RWPE2 (cell line): ENCODE data around the gene ADRA2C.
A peak's percentile ranks its signal among the peaks of the same experiment; 100 is the strongest.

Experiments used
- ATAC-seq: fragments of 200-7000 bp; cut with Tn5 transposase; 3 replicates; pipeline ENCODE4 v1.9.1; 2021; ENCODE audit warnings: low read depth
- DNase-seq: peaks from one replicate; pipeline ENCODE4 v3.0.0-alpha.2; 2020; ENCODE audit warnings: low spot score
- H3K27ac ChIP-seq: fragments of 450-650 bp; 2 replicates; pipeline ENCODE4 v1.5.1; 2017; ENCODE audit warnings: mild to moderate bottlenecking; ENCODE audit not compliant: poor library complexity, severe bottlenecking
- H3K27me3 ChIP-seq: fragments of 250-450 bp; sonication (Bioruptor Pico); 2 replicates; pipeline ENCODE4 v1.5.1; 2021; ENCODE audit warnings: mild to moderate bottlenecking, moderate library complexity; ENCODE audit not compliant: insufficient read depth, poor library complexity, severe bottlenecking
- H3K36me3 ChIP-seq: fragments of 250-450 bp; sonication (Bioruptor Pico); 2 replicates; pipeline ENCODE4 v1.5.1; 2020; ENCODE audit warnings: low read depth, mild to moderate bottlenecking, moderate library complexity
- H3K4me1 ChIP-seq: fragments of 250-450 bp; sonication (Bioruptor Pico); 2 replicates; pipeline ENCODE4 v1.5.1; 2021; ENCODE audit warnings: mild to moderate bottlenecking, moderate library complexity; ENCODE audit not compliant: insufficient read depth, poor library complexity, severe bottlenecking
- H3K4me3 ChIP-seq: fragments of 250-450 bp; sonication (Bioruptor Pico); 2 replicates; pipeline ENCODE4 v1.5.1; 2021; ENCODE audit warnings: mild to moderate bottlenecking, moderate library complexity; ENCODE audit not compliant: severe bottlenecking
- H3K9me3 ChIP-seq: fragments of 250-450 bp; sonication (Bioruptor Pico); 2 replicates; pipeline ENCODE4 v1.5.1; 2021; ENCODE audit warnings: mild to moderate bottlenecking, moderate library complexity; ENCODE audit not compliant: severe bottlenecking
- CTCF ChIP-seq: fragments of 450-650 bp; IDR thresholded peaks from one replicate; pipeline ENCODE4 v1.5.1; 2017; ENCODE audit warnings: mild to moderate bottlenecking, moderate library complexity; ENCODE audit not compliant: poor library complexity, severe bottlenecking

The ADRA2C gene

GRCh38 chr4:3745886-3746656 lies 20.1 kb upstream of the ADRA2C start:
- H3K4me1 ChIP-seq = no peaks in the 10 kb centered on the region
- no peaks in the 10 kb centered on the region for H3K36me3 ChIP-seq
- peaks cover 3% of the 10 kb centered on the region for H3K9me3 ChIP-seq
- H3K27ac ChIP-seq = no peak overlapping the region
- no peak for TF ChIP-seq CTCF
- no peak overlapping the region for H3K4me3 ChIP-seq
- H3K27me3 ChIP-seq = peaks cover 58% of the 10 kb centered on the region
- DNase-seq (no peak), ATAC-seq (peak; percentile 54; the same call in 1 of the 3 replicates)

GRCh38 chr4:3746701-3747580 lies 19.2 kb upstream of the ADRA2C start:
- no peak overlapping the region for H3K27ac ChIP-seq
- DNase-seq (no peak), ATAC-seq (no peak)
- H3K4me1 ChIP-seq = no peaks in the 10 kb centered on the region
- H3K9me3 ChIP-seq = peaks cover 3% of the 10 kb centered on the region
- no peak overlapping the region for H3K4me3 ChIP-seq
- TF ChIP-seq CTCF = no peak
- peaks cover 61% of the 10 kb centered on the region for H3K27me3 ChIP-seq
- no peaks in the 10 kb centered on the region for H3K36me3 ChIP-seq

- H3K27me3 ChIP-seq = peaks cover 61% of the 10 kb centered on the region
- H3K4me3 ChIP-seq = no peak overlapping the region
- no peaks in the 10 kb centered on the region for H3K4me1 ChIP-seq
- no peaks in the 10 kb centered on the region for H3K36me3 ChIP-seq
- no peak for TF ChIP-seq CTCF
- no peak for DNase-seq
- peaks cover 3% of the 10 kb centered on the region for H3K9me3 ChIP-seq
- no peak for ATAC-seq
- H3K27ac ChIP-seq = no peak overlapping the region
Observed at GRCh38 chr4:3747581-3747904, 18.6 kb upstream of the ADRA2C start.

GRCh38 chr4:3748136-3748898 lies 17.9 kb upstream of the ADRA2C start:
- no peak overlapping the region for H3K4me3 ChIP-seq
- DNase-seq = no peak
- no peak for TF ChIP-seq CTCF
- H3K27me3 ChIP-seq = peaks cover 67% of the 10 kb centered on the region
- no peak for ATAC-seq
- H3K9me3 ChIP-seq = no peaks in the 10 kb centered on the region
- H3K27ac ChIP-seq = no peak overlapping the region
- no peaks in the 10 kb centered on the region for H3K4me1 ChIP-seq
- no peaks in the 10 kb centered on the region for H3K36me3 ChIP-seq
